ENCODE results near the gene C5orf15.

GRCh38 chr5:134004626-134005416 lies 36.4 kb upstream of the C5orf15 start, which contains the start of gene VDAC1:
- TF ChIP-seq POLR2A (IDR thresholded peaks at IDR 0.05; ENCODE audit: borderline replicate concordance, extremely low read depth, insufficient read depth, insufficient read length) (peak; percentile 80), ATF3 (IDR thresholded peaks at IDR 0.05) (no peak), POLR2AphosphoS5 (IDR thresholded peaks at IDR 0.05; ENCODE audit: low read depth, low read length) (peak; percentile 83), CTCF (IDR thresholded peaks at IDR 0.05 in 2 of 3, conservative IDR thresholded peaks at IDR 0.05 in 1 of 3; ENCODE audit: borderline replicate concordance in 1 of 3, insufficient read depth in 1 of 3, low read depth in 2 of 3, low read length in 2 of 3) (no peak), SP1 (IDR thresholded peaks at IDR 0.05; ENCODE audit: low read depth) (no peak), ZNF274 (IDR thresholded peaks at IDR 0.05; ENCODE audit: low read depth, low read length) (no peak), EZH2 (IDR thresholded peaks at IDR 0.05) (no peak), EGR1 (IDR thresholded peaks at IDR 0.05; ENCODE audit: low read depth) (no peak), EZH2phosphoT487 (IDR thresholded peaks at IDR 0.05; ENCODE audit: borderline replicate concordance) (no peak), SRF (IDR thresholded peaks at IDR 0.05; ENCODE audit: low read depth) (no peak)

Data from HCT116 (cell line).